GM12891 (cell line): ENCODE measurements around the gene ALG9.

Experiments
- POLR2A ChIP-seq: IDR thresholded peaks from 2 replicates; pipeline ENCODE4 v1.6.1; 2011; ENCODE audit warnings: low read depth, low read length, control low read depth
- POLR2AphosphoS5 ChIP-seq: IDR thresholded peaks from 2 replicates; pipeline ENCODE4 v1.6.1; 2011; ENCODE audit warnings: low read depth, low read length, control low read depth
- TAF1 ChIP-seq: IDR thresholded peaks from 2 replicates; pipeline ENCODE4 v1.6.1; 2011; ENCODE audit warnings: low read depth, low read length, control low read depth

- TF ChIP-seq POLR2A (no peak), POLR2AphosphoS5 (no peak), TAF1 (no peak)
Observed at GRCh38 chr11:111798279-111798678, 73.1 kb downstream of the ALG9 start.
